Stimulated activated CD4-positive, alpha-beta T cell treated with anti-CD3 and anti-CD28 coated beads, Interleukin-4, amount 100 ng/mL, for 48 hours (primary cell): ENCODE data around the gene PADI3.

ENCODE experiments used
- DNase-seq, 2 donors: peaks; one replicate each; pipeline ENCODE4 v3.0.0-alpha.2; 2020; ENCODE audit warnings: low read depth in 2 of 2

Gene PADI3

GRCh38 chr1:17243274-17243673 lies 5.6 kb upstream of the PADI3 start:
- no peak for DNase-seq

GRCh38 chr1:17244821-17245740 lies 3.8 kb upstream of the PADI3 start:
- no peak for DNase-seq

DNA sequence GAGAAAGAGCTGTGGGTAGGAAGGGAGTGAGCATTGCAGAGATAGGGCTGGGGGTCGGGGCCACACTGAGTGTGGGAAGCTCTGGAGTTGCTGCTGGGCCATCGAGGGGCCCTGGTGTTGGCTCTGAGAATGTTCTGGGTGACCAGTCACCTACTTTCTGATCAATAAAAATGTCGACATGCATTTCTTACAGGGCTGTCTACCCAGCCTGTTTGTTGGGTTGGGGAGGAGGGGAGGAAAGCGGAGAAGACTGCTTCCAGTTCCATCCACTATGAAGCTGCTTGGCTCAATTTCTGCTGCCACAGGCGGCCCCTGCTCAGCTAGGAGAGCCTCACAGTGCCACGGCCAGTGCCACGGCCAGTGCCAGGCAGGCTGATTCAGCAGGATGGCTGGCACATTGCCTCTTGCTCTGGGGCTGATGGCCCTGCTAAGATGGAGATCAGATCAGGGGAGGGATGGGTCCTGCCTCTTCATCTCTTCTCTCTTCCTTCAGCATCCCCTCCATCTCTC lies 3.0 kb upstream of the PADI3 start:
- DNase-seq, result no peak

DNA sequence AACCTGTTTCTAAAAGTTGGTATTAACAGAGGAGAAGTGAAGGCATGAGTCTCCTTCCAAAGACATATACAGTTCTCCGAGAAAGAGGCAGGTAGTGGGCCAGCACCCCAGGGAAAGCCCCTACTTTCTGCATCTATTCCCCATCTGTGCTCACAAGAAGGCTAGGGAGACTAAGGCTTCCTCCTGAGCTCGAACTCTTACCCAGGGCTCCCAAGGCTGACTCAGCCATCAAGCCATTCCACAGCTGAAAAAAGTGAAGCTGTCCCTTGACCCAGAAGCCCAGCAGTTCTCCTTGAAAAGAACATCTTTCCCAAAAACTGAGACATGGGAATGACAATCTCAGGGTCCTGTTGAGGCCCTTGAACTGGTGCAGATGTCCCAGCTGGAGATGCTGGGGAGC lies 1.9 kb upstream of the PADI3 start:
- DNase-seq, result no peak

DNA sequence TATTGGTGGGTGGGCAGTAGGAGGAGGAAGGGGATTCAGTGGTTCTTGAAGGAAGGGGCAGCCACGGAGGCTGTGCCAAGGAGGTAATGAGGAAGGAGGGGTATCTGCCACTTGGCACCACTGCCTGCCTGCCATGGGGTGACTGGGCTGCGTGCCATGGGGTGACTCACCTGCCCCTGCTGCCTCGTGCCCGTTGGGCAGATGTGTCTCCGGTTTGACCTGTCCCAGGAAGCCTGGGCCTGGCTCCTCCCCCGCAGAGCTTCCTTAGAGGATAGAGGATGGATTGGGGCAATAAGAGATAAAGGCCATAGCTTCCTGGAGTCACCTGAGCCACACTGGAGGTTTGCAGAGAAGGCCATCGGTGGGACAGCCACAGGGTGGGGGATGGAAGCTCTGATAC lies 1.7 kb downstream of the PADI3 start:
- DNase-seq, result no peak

DNA sequence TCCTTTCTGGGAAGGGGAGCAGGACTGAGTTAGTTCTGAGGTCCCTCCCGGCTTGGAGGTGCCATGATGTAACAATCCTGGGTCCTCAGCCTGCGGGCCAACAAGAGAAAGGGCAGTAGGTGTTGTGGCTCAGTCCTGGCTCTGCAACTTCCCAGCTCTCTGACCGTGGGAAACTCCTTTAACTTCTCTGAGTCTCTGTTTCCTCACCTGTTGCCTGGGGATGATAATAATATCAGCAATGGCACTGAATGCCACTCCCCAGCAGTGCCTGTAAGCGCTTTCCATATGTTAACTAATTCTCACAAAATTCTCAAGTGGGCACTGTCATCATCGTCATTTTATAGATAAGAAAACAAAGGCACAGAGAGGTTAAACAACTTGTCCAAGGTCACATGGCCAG lies 2.3 kb downstream of the PADI3 start:
- no peak for DNase-seq

DNA sequence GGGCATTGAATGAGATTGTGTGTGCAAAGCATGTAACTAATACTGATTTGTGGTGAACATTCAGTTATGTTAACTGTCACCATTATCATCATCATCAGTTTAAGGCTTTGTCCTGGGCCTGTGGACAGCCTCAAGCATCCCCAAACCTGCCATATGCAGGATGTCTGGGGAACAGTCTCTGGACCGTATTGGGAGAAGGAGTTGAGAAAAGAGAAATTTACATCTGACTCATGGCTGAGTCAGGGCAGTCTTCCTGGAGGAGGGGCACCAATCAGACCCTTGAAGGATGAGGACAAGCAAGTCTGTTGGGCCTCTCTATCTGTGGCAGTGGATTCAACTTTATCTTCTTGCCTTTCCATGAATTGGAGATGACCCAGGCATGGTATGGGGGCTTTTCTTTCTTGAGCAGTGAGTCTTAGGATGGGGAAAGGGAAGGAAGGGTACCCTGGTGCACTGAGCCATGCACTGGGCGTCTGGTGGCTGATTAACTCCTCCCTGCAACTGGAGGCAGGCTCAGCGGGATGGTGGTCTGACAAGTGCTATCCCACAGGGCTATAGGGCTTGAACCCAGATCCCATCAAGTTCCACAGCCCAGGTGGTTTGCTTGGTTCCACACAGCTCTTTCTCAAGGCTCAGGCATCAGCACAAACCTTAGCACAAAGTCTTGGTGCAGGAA lies 2.9 kb downstream of the PADI3 start:
- no peak for DNase-seq

GRCh38 chr1:17255336-17255735 lies 6.4 kb downstream of the PADI3 start:
- DNase-seq, result no peak

DNA sequence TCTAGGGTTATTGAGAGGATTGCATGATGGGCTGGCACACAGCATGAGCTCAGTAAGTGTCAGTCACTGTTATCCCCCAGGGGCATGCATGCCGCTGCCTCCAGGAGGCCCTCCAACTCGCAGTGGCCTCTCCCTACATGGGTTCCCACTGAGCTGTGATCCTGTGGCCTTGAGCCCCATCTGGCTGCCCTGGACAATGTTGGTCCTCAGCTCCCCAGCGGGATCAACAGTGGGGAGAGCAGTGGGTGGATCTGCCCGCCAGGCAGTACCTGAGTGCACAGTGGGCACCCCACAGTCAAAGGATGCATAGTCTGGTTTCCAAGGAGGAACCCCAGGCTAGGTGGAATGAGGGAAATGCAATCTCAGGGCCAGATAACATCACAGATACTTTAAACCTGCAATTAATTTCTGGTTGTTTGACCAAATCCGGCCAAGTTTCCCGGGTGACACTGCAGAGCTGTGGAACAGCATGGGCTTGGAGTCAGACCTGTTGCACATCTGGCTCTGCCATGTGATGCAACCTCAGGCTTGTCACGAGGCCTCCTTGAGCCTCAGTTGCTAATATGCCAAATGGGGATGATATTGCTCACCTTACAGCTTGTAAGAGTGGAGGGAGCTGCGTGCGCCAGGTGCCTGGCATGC lies 9.3 kb downstream of the PADI3 start:
- DNase-seq, result no peak

- no peak for DNase-seq
Measured at GRCh38 chr1:17258758-17259130, 9.8 kb downstream of the PADI3 start.

- DNase-seq, result no peak
Measured at GRCh38 chr1:17259233-17259873, 10.5 kb downstream of the PADI3 start.

- DNase-seq, result no peak
Measured at GRCh38 chr1:17260264-17260663, 11.4 kb downstream of the PADI3 start.

DNA sequence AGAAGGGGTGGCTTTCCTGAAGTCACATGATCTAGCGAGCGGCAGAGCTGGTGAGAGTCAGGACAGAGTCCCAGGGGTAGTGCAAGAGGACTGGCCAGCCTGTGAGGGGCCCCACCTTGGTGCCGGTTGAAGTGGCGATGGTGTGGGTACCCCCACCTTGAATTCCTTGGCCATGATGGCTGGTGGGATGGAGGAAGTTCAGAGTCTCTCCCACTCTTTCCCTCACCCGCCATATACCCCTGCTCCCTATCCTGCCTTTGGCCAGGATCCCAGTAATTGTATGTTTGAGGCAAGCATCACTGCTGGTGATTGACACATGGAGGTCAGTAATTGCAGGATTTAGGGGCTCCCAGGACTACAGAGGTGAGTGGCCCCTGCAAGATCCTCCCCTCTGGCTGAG lies 11.8 kb downstream of the PADI3 start:
- no peak for DNase-seq

- DNase-seq, result no peak
Measured at GRCh38 chr1:17263936-17264335, 15.0 kb downstream of the PADI3 start.

GRCh38 chr1:17264470-17264869 lies 15.6 kb downstream of the PADI3 start:
- no peak for DNase-seq

DNA sequence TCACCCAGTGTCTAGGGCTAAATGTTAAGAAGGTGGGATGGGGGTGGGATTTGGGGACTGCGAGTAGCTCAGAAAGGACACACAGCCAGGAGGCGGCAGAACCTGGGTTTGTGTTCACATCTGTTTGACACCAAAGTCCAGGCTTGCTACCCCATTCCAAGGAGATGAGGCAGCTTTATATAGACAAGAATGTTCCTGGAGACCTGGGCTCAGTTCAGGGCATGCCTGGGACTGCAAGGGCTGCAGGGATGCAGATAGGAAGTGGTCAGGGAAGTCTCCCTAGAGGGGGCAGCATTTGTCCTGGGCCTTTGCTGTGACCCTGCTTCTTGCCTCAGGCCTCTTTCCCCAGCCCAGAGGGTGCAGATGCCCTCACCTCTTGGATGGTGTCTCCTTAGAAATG lies 16.3 kb downstream of the PADI3 start:
- DNase-seq, result no peak

- no peak for DNase-seq
Measured at GRCh38 chr1:17265950-17266349, 17.1 kb downstream of the PADI3 start.

- DNase-seq, result no peak
Measured at GRCh38 chr1:17270891-17271765, 22.2 kb downstream of the PADI3 start.

DNA sequence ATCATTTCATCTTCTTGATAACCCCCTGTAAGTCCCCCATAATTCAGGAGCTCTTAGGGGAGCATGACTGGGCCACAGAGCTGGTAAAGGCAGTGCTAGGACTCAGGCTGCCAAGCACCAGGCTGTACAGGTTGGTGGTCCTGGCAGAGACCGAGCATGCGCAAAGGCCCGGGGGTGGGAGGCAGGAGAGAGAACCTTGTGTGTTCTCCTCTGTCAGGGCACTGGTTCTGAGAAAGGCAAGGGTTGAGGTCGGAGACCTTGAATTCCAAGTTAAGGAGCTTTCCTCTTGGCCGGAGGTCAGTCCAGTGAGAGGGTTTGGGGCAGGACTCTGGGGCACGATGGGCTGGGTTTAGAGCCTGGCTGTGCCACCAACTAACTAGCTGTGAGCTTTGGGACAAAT lies 23.2 kb downstream of the PADI3 start:
- DNase-seq, result no peak

- DNase-seq, result no peak
Measured at GRCh38 chr1:17272646-17273045, 23.7 kb downstream of the PADI3 start.

DNA sequence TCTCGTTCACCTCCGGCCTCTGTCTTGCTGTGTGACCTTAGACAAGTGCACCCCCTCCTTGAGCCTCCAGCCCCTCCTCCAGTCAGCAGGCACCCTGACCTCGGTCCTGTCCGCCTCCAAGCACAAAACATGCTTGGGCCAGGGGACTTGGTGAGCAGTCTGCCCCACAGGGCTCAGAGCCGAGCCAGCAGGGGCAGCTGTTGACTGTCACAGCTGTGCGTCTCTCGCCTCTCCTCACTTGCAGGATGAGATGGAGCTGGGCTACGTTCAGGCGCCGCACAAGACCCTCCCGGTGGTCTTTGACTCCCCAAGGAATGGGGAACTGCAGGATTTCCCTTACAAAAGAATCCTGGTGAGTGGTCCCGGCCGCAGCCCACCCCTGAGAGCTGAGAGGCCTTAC lies 24.2 kb downstream of the PADI3 start:
- DNase-seq, result no peak
